B cell (primary cell): ENCODE measurements around the gene RIBC2.

Experiments
- EZH2 ChIP-seq: IDR thresholded peaks from 2 replicates; pipeline ENCODE4 v1.6.1; 2012; ENCODE audit warnings: borderline replicate concordance, low read depth, mild to moderate bottlenecking, moderate library complexity, low read length; ENCODE audit not compliant: insufficient read depth, poor library complexity, severe bottlenecking
- TF ChIP-seq, protein P1 (sequence below): fragments of 200-600 bp; IDR thresholded peaks from one replicate; pipeline ENCODE4 v1.8.0; 2022; ENCODE audit warnings: antibody characterized with exemption, mild to moderate bottlenecking

DNA sequence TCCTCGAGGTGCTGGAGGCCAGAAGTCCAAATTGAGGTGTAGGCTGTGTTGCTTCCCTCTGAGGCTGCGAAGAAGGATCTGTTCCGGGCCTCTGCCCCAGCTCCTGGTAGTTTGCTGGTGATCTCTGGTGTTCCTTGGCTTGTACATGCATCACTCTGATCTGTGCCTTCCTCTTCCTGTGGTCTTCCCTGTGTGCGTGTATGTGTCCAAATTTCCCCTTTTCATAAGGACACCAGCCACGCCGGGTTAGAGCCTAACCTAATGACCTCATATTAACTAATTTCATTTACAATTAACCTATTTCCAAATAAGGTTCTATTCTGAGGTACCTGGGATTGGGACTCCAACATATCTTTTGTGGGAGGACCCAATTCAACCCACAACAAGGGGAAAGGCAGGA is 21.5 kb downstream of the RIBC2 start:
- TF ChIP-seq EZH2: no peak
- TF ChIP-seq, protein P1, sequence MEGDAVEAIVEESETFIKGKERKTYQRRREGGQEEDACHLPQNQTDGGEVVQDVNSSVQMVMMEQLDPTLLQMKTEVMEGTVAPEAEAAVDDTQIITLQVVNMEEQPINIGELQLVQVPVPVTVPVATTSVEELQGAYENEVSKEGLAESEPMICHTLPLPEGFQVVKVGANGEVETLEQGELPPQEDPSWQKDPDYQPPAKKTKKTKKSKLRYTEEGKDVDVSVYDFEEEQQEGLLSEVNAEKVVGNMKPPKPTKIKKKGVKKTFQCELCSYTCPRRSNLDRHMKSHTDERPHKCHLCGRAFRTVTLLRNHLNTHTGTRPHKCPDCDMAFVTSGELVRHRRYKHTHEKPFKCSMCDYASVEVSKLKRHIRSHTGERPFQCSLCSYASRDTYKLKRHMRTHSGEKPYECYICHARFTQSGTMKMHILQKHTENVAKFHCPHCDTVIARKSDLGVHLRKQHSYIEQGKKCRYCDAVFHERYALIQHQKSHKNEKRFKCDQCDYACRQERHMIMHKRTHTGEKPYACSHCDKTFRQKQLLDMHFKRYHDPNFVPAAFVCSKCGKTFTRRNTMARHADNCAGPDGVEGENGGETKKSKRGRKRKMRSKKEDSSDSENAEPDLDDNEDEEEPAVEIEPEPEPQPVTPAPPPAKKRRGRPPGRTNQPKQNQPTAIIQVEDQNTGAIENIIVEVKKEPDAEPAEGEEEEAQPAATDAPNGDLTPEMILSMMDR: no peak
